CD4-positive, alpha-beta T cell (primary cell): ENCODE measurements around the gene SLC46A1. TPM values are rescaled to one million over a fixed set of nuclear protein-coding genes. Genes with fewer than 3 reads are reported as not detected.
A peak's percentile ranks its signal among the peaks of the same experiment; 100 is the strongest.

Experiments
- ATAC-seq: fragments of 200-7000 bp; cut with Tn5 transposase; one replicate; pipeline ENCODE4 v1.10.0; 2022; ENCODE audit warnings: mild to moderate bottlenecking; ENCODE audit not compliant: poor library complexity
- CTCF ChIA-PET: fragments of 350-600 bp; sonication (Branson Sonifier 250); formaldehyde crosslinking; loops from one replicate; lab custom pipeline; 2021; ENCODE audit warnings: antibody characterized with exemption, inconsistent platforms; lab: Charles Lee
- POLR2A ChIA-PET: fragments of 350-600 bp; sonication (Branson Sonifier 250); formaldehyde crosslinking; loops from one replicate; lab custom pipeline; 2021; ENCODE audit warnings: antibody characterized with exemption, inconsistent platforms; lab: Charles Lee
- DNase-seq, 14 experiments: peaks; one replicate each; pipeline ENCODE4 v3.0.0-alpha.2; 2013 to 2020; ENCODE audit warnings: mixed read lengths in 2 of 14
- H3K27ac ChIP-seq, 2 donors: one replicate each; pipeline versions ENCODE4 v1.5.1 to v1.7.0; 2013; ENCODE audit warnings: low read length in 2 of 2, low read depth in 1 of 2, mild to moderate bottlenecking in 1 of 2
- H3K27me3 ChIP-seq, 2 experiments: 1 replicate in 1 of 2; 2 replicates in 1 of 2; pipeline versions ENCODE4 v1.6.1 to v1.7.0; 2013; ENCODE audit warnings: low read length in 2 of 2, control low read depth in 1 of 2, mild to moderate bottlenecking in 1 of 2, moderate library complexity in 1 of 2; ENCODE audit not compliant: insufficient read depth in 2 of 2, control insufficient read depth in 1 of 2
- H3K36me3 ChIP-seq: one replicate; pipeline ENCODE4 v1.6.1; 2013; ENCODE audit warnings: low read length, control low read depth; ENCODE audit not compliant: insufficient read depth
- H3K4me1 ChIP-seq: one replicate; pipeline ENCODE4 v1.6.1; 2013; ENCODE audit warnings: low read length, control low read depth; ENCODE audit not compliant: insufficient read depth
- H3K4me3 ChIP-seq: one replicate; pipeline ENCODE4 v1.5.1; 2013; ENCODE audit warnings: mild to moderate bottlenecking, low read length, moderate library complexity
- H3K9me3 ChIP-seq, 2 experiments: 1 replicate in 1 of 2; 2 replicates in 1 of 2; pipeline versions ENCODE4 v1.6.1 to v1.7.0; 2013; ENCODE audit warnings: low read length in 2 of 2, mild to moderate bottlenecking in 2 of 2, control low read depth in 1 of 2, moderate library complexity in 1 of 2; ENCODE audit not compliant: control insufficient read depth in 1 of 2, insufficient read depth in 1 of 2
- H3K27ac Mint-ChIP-seq: one replicate; pipeline ENCODE4 v1.8.0; 2020; ENCODE audit warnings: mixed read lengths
- H3K27me3 Mint-ChIP-seq: one replicate; pipeline ENCODE4 v1.8.0; 2021; ENCODE audit warnings: mixed read lengths
- H3K36me3 Mint-ChIP-seq: one replicate; pipeline ENCODE4 v1.8.0; 2021; ENCODE audit warnings: low read depth, mixed read lengths
- H3K4me1 Mint-ChIP-seq: one replicate; pipeline ENCODE4 v1.8.0; 2021; ENCODE audit warnings: low read depth, mixed read lengths
- H3K4me3 Mint-ChIP-seq: one replicate; pipeline ENCODE4 v1.8.0; 2020; ENCODE audit warnings: mild to moderate bottlenecking, mixed read lengths
- H3K9me3 Mint-ChIP-seq: one replicate; pipeline ENCODE4 v1.8.0; 2020; ENCODE audit warnings: mixed read lengths
- intact Hi-C, 2 experiments: fragments of 100-400 bp; cut with DNase I in 1 of 2; cut with micrococcal nuclease in 1 of 2; formaldehyde crosslinking; loops; one replicate each; pipeline versions ENCODE4 v1.15.1 to v1.9.0; 2023 to 2025; cut with DNase I, micrococcal nuclease
- microRNA-seq: library from miRNA; unstranded; fragments of <30 nt; microRNA quantifications from one replicate; pipeline ENCODE4 v1.2.0, GENCODE V29; 2021; ENCODE audit warnings: borderline microRNAs expressed, borderline replicate concordance
- total RNA-seq, 174 experiments: library from RNA in 2 of 174; stranded (reverse) in 2 of 174; gene quantifications; one replicate each; pipeline ENCODE4 v1.2.3 and lab custom pipeline; 2021 to 2026
- TF ChIP-seq, protein P1 (sequence below): fragments of 200-600 bp; IDR thresholded peaks from one replicate; pipeline ENCODE4 v1.8.0; 2022; ENCODE audit warnings: antibody characterized with exemption, mild to moderate bottlenecking

The SLC46A1 gene
- total RNA-seq, 2 experiments from 2014 or later, result 0.44 to 0.45 TPM

GRCh38 chr17:28346199-28346580 is 59.8 kb downstream of the SLC46A1 start:
- ChIA-PET POLR2A (interaction anchor here (1.9 to 2.1 kb wide), 2 partner anchors 10 to 11 kb away, joined by 6 to 8 read pairs; partner anchors contain the start of genes IFT20, POLDIP2 and TNFAIP1), CTCF (no interaction called here)
- ATAC-seq (no peak), DNase-seq (no peak)
- peaks cover 91% of the 10 kb centered on the region for H3K36me3 ChIP-seq
- H3K27me3 Mint-ChIP-seq, result no peaks in the 10 kb centered on the region
- H3K4me3 ChIP-seq, result no peak overlapping the region
- intact Hi-C loops, result no loop called here
- no peaks in the 10 kb centered on the region for H3K4me1 Mint-ChIP-seq
- TF ChIP-seq, protein P1, sequence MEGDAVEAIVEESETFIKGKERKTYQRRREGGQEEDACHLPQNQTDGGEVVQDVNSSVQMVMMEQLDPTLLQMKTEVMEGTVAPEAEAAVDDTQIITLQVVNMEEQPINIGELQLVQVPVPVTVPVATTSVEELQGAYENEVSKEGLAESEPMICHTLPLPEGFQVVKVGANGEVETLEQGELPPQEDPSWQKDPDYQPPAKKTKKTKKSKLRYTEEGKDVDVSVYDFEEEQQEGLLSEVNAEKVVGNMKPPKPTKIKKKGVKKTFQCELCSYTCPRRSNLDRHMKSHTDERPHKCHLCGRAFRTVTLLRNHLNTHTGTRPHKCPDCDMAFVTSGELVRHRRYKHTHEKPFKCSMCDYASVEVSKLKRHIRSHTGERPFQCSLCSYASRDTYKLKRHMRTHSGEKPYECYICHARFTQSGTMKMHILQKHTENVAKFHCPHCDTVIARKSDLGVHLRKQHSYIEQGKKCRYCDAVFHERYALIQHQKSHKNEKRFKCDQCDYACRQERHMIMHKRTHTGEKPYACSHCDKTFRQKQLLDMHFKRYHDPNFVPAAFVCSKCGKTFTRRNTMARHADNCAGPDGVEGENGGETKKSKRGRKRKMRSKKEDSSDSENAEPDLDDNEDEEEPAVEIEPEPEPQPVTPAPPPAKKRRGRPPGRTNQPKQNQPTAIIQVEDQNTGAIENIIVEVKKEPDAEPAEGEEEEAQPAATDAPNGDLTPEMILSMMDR, result no peak
- H3K9me3 ChIP-seq, result no peaks in the 10 kb centered on the region
- no peak overlapping the region for H3K4me3 Mint-ChIP-seq
- peak overlapping the region; percentile 39 for H3K27ac Mint-ChIP-seq
- no peaks in the 10 kb centered on the region for H3K27me3 ChIP-seq
- no peaks in the 10 kb centered on the region for H3K4me1 ChIP-seq
- no peak overlapping the region for H3K27ac ChIP-seq
- peaks cover 87% of the 10 kb centered on the region for H3K36me3 Mint-ChIP-seq
- H3K9me3 Mint-ChIP-seq, result no peaks in the 10 kb centered on the region

- CTCF ChIA-PET, result no interaction called here
Measured at GRCh38 chr17:28345419-28346198, 60.4 kb downstream of the SLC46A1 start.

More at GRCh38 chr17:28345419-28346198, 60.4 kb downstream of the SLC46A1 start:
- Histone ChIP-seq H3K4me1 (no peaks in the 10 kb centered on the region), H3K9me3 (no peaks in the 10 kb centered on the region), H3K27ac (no peak overlapping the region), H3K27me3 (no peaks in the 10 kb centered on the region), H3K36me3 (peaks cover 91% of the 10 kb centered on the region), H3K4me3 (no peak overlapping the region)
- intact Hi-C loops, result no loop called here
- POLR2A ChIA-PET, result interaction anchor here (1.9 to 2.1 kb wide), 2 partner anchors 10 to 12 kb away, joined by 6 to 8 read pairs; partner anchors contain the start of genes IFT20, POLDIP2 and TNFAIP1
- ATAC-seq (no peak), DNase-seq (no peak)
- Mint-ChIP-seq H3K4me3 (no peak overlapping the region), H3K27ac (no peak overlapping the region), H3K27me3 (no peaks in the 10 kb centered on the region), H3K9me3 (no peaks in the 10 kb centered on the region), H3K36me3 (peaks cover 87% of the 10 kb centered on the region), H3K4me1 (no peaks in the 10 kb centered on the region)
- TF ChIP-seq, protein P1, result no peak

Small RNA genes within 50 kb of the gene (microRNA-seq; reads per million reads assigned to microRNA genes)
- gene MIR4723, result 1.2 reads per million

Other genes starting within 250 kb of the SLC46A1 start
- 1 to 10 TPM; 2.6 to 3.7 TPM for gene TMEM97, start 87.0 kb downstream of the SLC46A1 start, total RNA-seq
- 10 to 100 TPM; 52.6 to 53.1 TPM for gene IFT20, start 70.7 kb downstream of the SLC46A1 start, total RNA-seq
- 10 to 100 TPM in 1 of 2 experiments, 1 to 10 TPM in 1; 9.5 to 12.1 TPM for gene TNFAIP1, start 70.5 kb downstream of the SLC46A1 start, total RNA-seq
- gene POLDIP2, start 48.7 kb downstream of the SLC46A1 start, total RNA-seq, result 10 to 100 TPM; 22.1 to 23.9 TPM
- gene SEBOX, start 41.0 kb downstream of the SLC46A1 start, total RNA-seq, result not detected
- under 1 TPM; 0.16 to 0.17 TPM for gene VTN, start 35.9 kb downstream of the SLC46A1 start, total RNA-seq
- 10 to 100 TPM; 12.5 to 15.4 TPM for gene SARM1, start 34.5 kb downstream of the SLC46A1 start, total RNA-seq
- not detected for gene SLC13A2, start 67.4 kb upstream of the SLC46A1 start, total RNA-seq
- gene FOXN1, start 100.1 kb upstream of the SLC46A1 start, total RNA-seq, result not detected
- gene UNC119, start 146.4 kb upstream of the SLC46A1 start, total RNA-seq, result 10 to 100 TPM; 77.1 to 83.9 TPM
- gene PIGS, start 165.3 kb upstream of the SLC46A1 start, total RNA-seq, result 10 to 100 TPM; 73.8 to 76.4 TPM
- 10 to 100 TPM; 21.8 to 22.7 TPM for gene ALDOC, start 170.7 kb upstream of the SLC46A1 start, total RNA-seq
- gene SPAG5, start 192.8 kb upstream of the SLC46A1 start, total RNA-seq, result 10 to 100 TPM; 15.4 to 17.0 TPM
- gene RSKR, start 208.0 kb upstream of the SLC46A1 start, total RNA-seq, result 10 to 100 TPM; 13.7 to 14.8 TPM
- gene BLTP2, start 238.9 kb upstream of the SLC46A1 start, total RNA-seq, result 100 to 1,000 TPM; 120 to 124 TPM